Measurements from ENCODE around the gene RUNX2.

The RUNX2 gene

GRCh38 chr6:45685076-45685475 is 356.9 kb downstream of the RUNX2 start:
- Histone ChIP-seq H3K27ac (ENCODE audit: low read depth, low read length) (no peak overlapping the region), H3K9me3 (ENCODE audit: low read length) (peaks cover 5% of the 10 kb centered on the region), H3K9ac (ENCODE audit: low read length) (no peak overlapping the region), H3K4me3 (ENCODE audit: low read depth in 1 of 2, low read length in 2 of 2) (no peak overlapping the region), H3K4me1 (ENCODE audit: insufficient read depth, low read length) (no peaks in the 10 kb centered on the region), H3K36me3 (ENCODE audit: insufficient read depth, low read length) (no peaks in the 10 kb centered on the region), H3K27me3 (ENCODE audit: control insufficient read depth in 1 of 2, insufficient read depth in 2 of 2, low read length in 2 of 2) (no peaks in the 10 kb centered on the region)

GRCh38 chr6:45686841-45687569 is 358.9 kb downstream of the RUNX2 start:
- Histone ChIP-seq H3K36me3 (ENCODE audit: insufficient read depth, low read length) (no peaks in the 10 kb centered on the region), H3K27me3 (ENCODE audit: control insufficient read depth in 1 of 2, insufficient read depth in 2 of 2, low read length in 2 of 2) (no peaks in the 10 kb centered on the region), H3K9me3 (ENCODE audit: low read length) (peaks cover 2% of the 10 kb centered on the region), H3K4me3 (ENCODE audit: low read depth in 1 of 2, low read length in 2 of 2) (no peak overlapping the region), H3K9ac (ENCODE audit: low read length) (no peak overlapping the region), H3K27ac (ENCODE audit: low read depth, low read length) (no peak overlapping the region), H3K4me1 (ENCODE audit: insufficient read depth, low read length) (no peaks in the 10 kb centered on the region)

GRCh38 chr6:45687570-45687969 is 359.4 kb downstream of the RUNX2 start:
- no peaks in the 10 kb centered on the region for H3K4me1 ChIP-seq (ENCODE audit: insufficient read depth, low read length)
- H3K27me3 ChIP-seq (ENCODE audit: control insufficient read depth in 1 of 2, insufficient read depth in 2 of 2, low read length in 2 of 2), result no peaks in the 10 kb centered on the region
- H3K9me3 ChIP-seq (ENCODE audit: low read length), result no peaks in the 10 kb centered on the region
- H3K9ac ChIP-seq (ENCODE audit: low read length), result no peak overlapping the region
- no peak overlapping the region for H3K4me3 ChIP-seq (ENCODE audit: low read depth in 1 of 2, low read length in 2 of 2)
- no peak overlapping the region for H3K27ac ChIP-seq (ENCODE audit: low read depth, low read length)
- no peaks in the 10 kb centered on the region for H3K36me3 ChIP-seq (ENCODE audit: insufficient read depth, low read length)

GRCh38 chr6:45688180-45688579 is 360.1 kb downstream of the RUNX2 start:
- H3K9ac ChIP-seq (ENCODE audit: low read length), result no peak overlapping the region
- no peaks in the 10 kb centered on the region for H3K27me3 ChIP-seq (ENCODE audit: control insufficient read depth in 1 of 2, insufficient read depth in 2 of 2, low read length in 2 of 2)
- H3K9me3 ChIP-seq (ENCODE audit: low read length), result no peaks in the 10 kb centered on the region
- H3K27ac ChIP-seq (ENCODE audit: low read depth, low read length), result no peak overlapping the region
- H3K4me3 ChIP-seq (ENCODE audit: low read depth in 1 of 2, low read length in 2 of 2), result no peak overlapping the region
- no peaks in the 10 kb centered on the region for H3K4me1 ChIP-seq (ENCODE audit: insufficient read depth, low read length)
- no peaks in the 10 kb centered on the region for H3K36me3 ChIP-seq (ENCODE audit: insufficient read depth, low read length)

GRCh38 chr6:45689926-45690615 is 361.9 kb downstream of the RUNX2 start:
- Histone ChIP-seq H3K27ac (ENCODE audit: low read depth, low read length) (no peak overlapping the region), H3K4me3 (ENCODE audit: low read depth in 1 of 2, low read length in 2 of 2) (no peak overlapping the region), H3K9ac (ENCODE audit: low read length) (no peak overlapping the region), H3K9me3 (ENCODE audit: low read length) (no peaks in the 10 kb centered on the region), H3K36me3 (ENCODE audit: insufficient read depth, low read length) (no peaks in the 10 kb centered on the region), H3K27me3 (ENCODE audit: control insufficient read depth in 1 of 2, insufficient read depth in 2 of 2, low read length in 2 of 2) (no peaks in the 10 kb centered on the region), H3K4me1 (ENCODE audit: insufficient read depth, low read length) (no peaks in the 10 kb centered on the region)

GRCh38 chr6:45690846-45691245 is 362.7 kb downstream of the RUNX2 start:
- Histone ChIP-seq H3K4me1 (ENCODE audit: insufficient read depth, low read length) (no peaks in the 10 kb centered on the region), H3K4me3 (ENCODE audit: low read depth in 1 of 2, low read length in 2 of 2) (no peak overlapping the region), H3K9me3 (ENCODE audit: low read length) (no peaks in the 10 kb centered on the region), H3K27me3 (ENCODE audit: control insufficient read depth in 1 of 2, insufficient read depth in 2 of 2, low read length in 2 of 2) (no peaks in the 10 kb centered on the region), H3K27ac (ENCODE audit: low read depth, low read length) (no peak overlapping the region), H3K36me3 (ENCODE audit: insufficient read depth, low read length) (no peaks in the 10 kb centered on the region), H3K9ac (ENCODE audit: low read length) (no peak overlapping the region)

GRCh38 chr6:45691426-45691825 is 363.3 kb downstream of the RUNX2 start:
- H3K36me3 ChIP-seq (ENCODE audit: insufficient read depth, low read length), result no peaks in the 10 kb centered on the region
- H3K4me1 ChIP-seq (ENCODE audit: insufficient read depth, low read length), result no peaks in the 10 kb centered on the region
- H3K27me3 ChIP-seq (ENCODE audit: control insufficient read depth in 1 of 2, insufficient read depth in 2 of 2, low read length in 2 of 2), result no peaks in the 10 kb centered on the region

GRCh38 chr6:45692021-45692420 is 363.9 kb downstream of the RUNX2 start:
- Histone ChIP-seq H3K9ac (ENCODE audit: low read length) (no peak overlapping the region), H3K4me3 (ENCODE audit: low read depth in 1 of 2, low read length in 2 of 2) (no peak overlapping the region), H3K36me3 (ENCODE audit: insufficient read depth, low read length) (no peaks in the 10 kb centered on the region), H3K4me1 (ENCODE audit: insufficient read depth, low read length) (no peaks in the 10 kb centered on the region), H3K27me3 (ENCODE audit: control insufficient read depth in 1 of 2, insufficient read depth in 2 of 2, low read length in 2 of 2) (no peaks in the 10 kb centered on the region), H3K27ac (ENCODE audit: low read depth, low read length) (no peak overlapping the region), H3K9me3 (ENCODE audit: low read length) (no peaks in the 10 kb centered on the region)

More at GRCh38 chr6:45691426-45691825, 363.3 kb downstream of the RUNX2 start:
- Histone ChIP-seq H3K27ac (ENCODE audit: low read depth, low read length) (no peak overlapping the region), H3K9ac (ENCODE audit: low read length) (no peak overlapping the region), H3K9me3 (ENCODE audit: low read length) (no peaks in the 10 kb centered on the region), H3K4me3 (ENCODE audit: low read depth in 1 of 2, low read length in 2 of 2) (no peak overlapping the region)

- H3K27ac ChIP-seq (ENCODE audit: low read depth, low read length), result no peak overlapping the region
- H3K4me1 ChIP-seq (ENCODE audit: insufficient read depth, low read length), result no peaks in the 10 kb centered on the region
- no peak overlapping the region for H3K9ac ChIP-seq (ENCODE audit: low read length)
- no peaks in the 10 kb centered on the region for H3K36me3 ChIP-seq (ENCODE audit: insufficient read depth, low read length)
- no peaks in the 10 kb centered on the region for H3K27me3 ChIP-seq (ENCODE audit: control insufficient read depth in 1 of 2, insufficient read depth in 2 of 2, low read length in 2 of 2)
- H3K9me3 ChIP-seq (ENCODE audit: low read length), result no peaks in the 10 kb centered on the region
- no peak overlapping the region for H3K4me3 ChIP-seq (ENCODE audit: low read depth in 1 of 2, low read length in 2 of 2)
Measured at GRCh38 chr6:45696738-45697137, 368.6 kb downstream of the RUNX2 start.

GRCh38 chr6:45697605-45698004 is 369.5 kb downstream of the RUNX2 start:
- H3K9me3 ChIP-seq (ENCODE audit: low read length), result no peaks in the 10 kb centered on the region
- H3K4me3 ChIP-seq (ENCODE audit: low read depth in 1 of 2, low read length in 2 of 2), result no peak overlapping the region
- H3K4me1 ChIP-seq (ENCODE audit: insufficient read depth, low read length), result no peaks in the 10 kb centered on the region
- H3K27ac ChIP-seq (ENCODE audit: low read depth, low read length), result no peak overlapping the region
- H3K27me3 ChIP-seq (ENCODE audit: control insufficient read depth in 1 of 2, insufficient read depth in 2 of 2, low read length in 2 of 2), result no peaks in the 10 kb centered on the region
- no peaks in the 10 kb centered on the region for H3K36me3 ChIP-seq (ENCODE audit: insufficient read depth, low read length)
- H3K9ac ChIP-seq (ENCODE audit: low read length), result no peak overlapping the region

- Histone ChIP-seq H3K4me3 (ENCODE audit: low read depth in 1 of 2, low read length in 2 of 2) (no peak overlapping the region), H3K9ac (ENCODE audit: low read length) (no peak overlapping the region), H3K27ac (ENCODE audit: low read depth, low read length) (no peak overlapping the region), H3K9me3 (ENCODE audit: low read length) (no peaks in the 10 kb centered on the region), H3K36me3 (ENCODE audit: insufficient read depth, low read length) (no peaks in the 10 kb centered on the region), H3K27me3 (ENCODE audit: control insufficient read depth in 1 of 2, insufficient read depth in 2 of 2, low read length in 2 of 2) (no peaks in the 10 kb centered on the region), H3K4me1 (ENCODE audit: insufficient read depth, low read length) (no peaks in the 10 kb centered on the region)
Measured at GRCh38 chr6:45698046-45698445, 369.9 kb downstream of the RUNX2 start.

- Histone ChIP-seq H3K27ac (ENCODE audit: low read depth, low read length) (no peak overlapping the region), H3K9ac (ENCODE audit: low read length) (no peak overlapping the region), H3K9me3 (ENCODE audit: low read length) (no peaks in the 10 kb centered on the region), H3K36me3 (ENCODE audit: insufficient read depth, low read length) (no peaks in the 10 kb centered on the region), H3K4me1 (ENCODE audit: insufficient read depth, low read length) (no peaks in the 10 kb centered on the region), H3K4me3 (ENCODE audit: low read depth in 1 of 2, low read length in 2 of 2) (no peak overlapping the region), H3K27me3 (ENCODE audit: control insufficient read depth in 1 of 2, insufficient read depth in 2 of 2, low read length in 2 of 2) (no peaks in the 10 kb centered on the region)
Measured at GRCh38 chr6:45699663-45700062, 371.5 kb downstream of the RUNX2 start.
